ENCODE data around the gene TTC38. TPM values are rescaled to one million over a fixed set of nuclear protein-coding genes. Genes with fewer than 3 reads are reported as not detected.

TTC38 gene
- 19.1 and 26.6 TPM in 2 replicates for polyA plus RNA-seq (2011; rRNA removed)
- 13.4 and 20.1 TPM in 2 replicates for polyA minus RNA-seq (2011; rRNA and poly(A)+ RNA removed)

- no peak for TF ChIP-seq CTCF (IDR thresholded peaks at IDR 0.05; ENCODE audit: insufficient read depth, low read depth, low read length)
- Histone ChIP-seq H3K27me3 (ENCODE audit: control insufficient read depth, insufficient read depth, low read length) (peaks cover 3% of the 10 kb centered on the region), H3K36me3 (ENCODE audit: control insufficient read depth, insufficient read depth, low read length) (peaks cover under 1% of the 10 kb centered on the region; the same call in 1 of the 2 replicates), H3K4me3 (ENCODE audit: low read depth, low read length) (peak within 1 kb of the TSS; percentile 92)
- peak; percentile 12 for DNase-seq (ENCODE audit: low read depth)
- ChIA-PET POLR2A (no interaction called here), CTCF (interaction anchor here (0.8 to 1.5 kb wide), 5 partner anchors 12 to 273 kb away, joined by 3 to 5 read pairs (median 3); no protein-coding TSS in a partner anchor)
Measured at GRCh38 chr22:46267431-46268279, at the start of gene TTC38. Gene TTC38 (plus strand): TSS chr22:46268008. CDS start chr22:46268040, 32 bp downstream.

GRCh38 chr22:46219636-46220035 is 48.2 kb upstream of the TTC38 start:
- DNase-seq (ENCODE audit: low read depth), result no peak
- no peak overlapping the region for H3K4me3 ChIP-seq (ENCODE audit: low read depth, low read length)
- no peaks in the 10 kb centered on the region for H3K27me3 ChIP-seq (ENCODE audit: control insufficient read depth, insufficient read depth, low read length)
- H3K36me3 ChIP-seq (ENCODE audit: control insufficient read depth, insufficient read depth, low read length), result peaks cover 20% of the 10 kb centered on the region
- POLR2A ChIA-PET, result no interaction called here
- TF ChIP-seq CTCF (IDR thresholded peaks at IDR 0.05; ENCODE audit: insufficient read depth, low read depth, low read length), result no peak
- CTCF ChIA-PET, result no interaction called here

GRCh38 chr22:46220921-46221320 is 46.9 kb upstream of the TTC38 start:
- CTCF ChIA-PET, result no interaction called here
- H3K27me3 ChIP-seq (ENCODE audit: control insufficient read depth, insufficient read depth, low read length), result no peaks in the 10 kb centered on the region
- no peak for TF ChIP-seq CTCF (IDR thresholded peaks at IDR 0.05; ENCODE audit: insufficient read depth, low read depth, low read length)
- POLR2A ChIA-PET, result no interaction called here
- peaks cover 20% of the 10 kb centered on the region for H3K36me3 ChIP-seq (ENCODE audit: control insufficient read depth, insufficient read depth, low read length)
- H3K4me3 ChIP-seq (ENCODE audit: low read depth, low read length), result no peak overlapping the region
- DNase-seq (ENCODE audit: low read depth), result no peak

GRCh38 chr22:46224044-46224897 is 43.5 kb upstream of the TTC38 start:
- DNase-seq (ENCODE audit: low read depth), result no peak
- CTCF ChIA-PET, result interaction anchor here (0.5 kb wide), 1 partner anchor 89 kb away, joined by 3 read pairs; no protein-coding TSS in a partner anchor
- TF ChIP-seq CTCF (IDR thresholded peaks at IDR 0.05; ENCODE audit: insufficient read depth, low read depth, low read length), result no peak
- POLR2A ChIA-PET, result no interaction called here
- H3K36me3 ChIP-seq (ENCODE audit: control insufficient read depth, insufficient read depth, low read length), result peaks cover 13% of the 10 kb centered on the region
- H3K4me3 ChIP-seq (ENCODE audit: low read depth, low read length), result no peak overlapping the region
- no peaks in the 10 kb centered on the region for H3K27me3 ChIP-seq (ENCODE audit: control insufficient read depth, insufficient read depth, low read length)

- ChIA-PET POLR2A (no interaction called here), CTCF (interaction anchor here (0.5 kb wide), 1 partner anchor 88 kb away, joined by 3 read pairs; no protein-coding TSS in a partner anchor)
Measured at GRCh38 chr22:46224898-46225290, 42.9 kb upstream of the TTC38 start.

More at GRCh38 chr22:46224898-46225290, 42.9 kb upstream of the TTC38 start:
- H3K4me3 ChIP-seq (ENCODE audit: low read depth, low read length), result no peak overlapping the region
- no peak for DNase-seq (ENCODE audit: low read depth)
- H3K27me3 ChIP-seq (ENCODE audit: control insufficient read depth, insufficient read depth, low read length), result no peaks in the 10 kb centered on the region
- H3K36me3 ChIP-seq (ENCODE audit: control insufficient read depth, insufficient read depth, low read length), result peaks cover 11% of the 10 kb centered on the region
- TF ChIP-seq CTCF (IDR thresholded peaks at IDR 0.05; ENCODE audit: insufficient read depth, low read depth, low read length), result no peak
